G401.6 (cell line): ENCODE results near the gene OVAAL.

ENCODE experiments used
- FAIRE-seq: peaks from 2 replicates; lab custom pipeline; 2012; peaks lifted over from hg19 to GRCh38; lab: Jason Lieb, UNC

Gene OVAAL

GRCh38 chr1:180571060-180571831 lies 12.5 kb downstream of the OVAAL start:
- no peak for FAIRE-seq

- no peak for FAIRE-seq
Observed at GRCh38 chr1:180571832-180572636, 13.3 kb downstream of the OVAAL start.

GRCh38 chr1:180572760-180573159 lies 14.0 kb downstream of the OVAAL start:
- FAIRE-seq, result no peak

- no peak for FAIRE-seq
Observed at GRCh38 chr1:180574031-180574713, 15.4 kb downstream of the OVAAL start.

- FAIRE-seq, result no peak
Observed at GRCh38 chr1:180577361-180577760, 18.6 kb downstream of the OVAAL start.

GRCh38 chr1:180579961-180580611 lies 21.3 kb downstream of the OVAAL start:
- FAIRE-seq, result no peak

GRCh38 chr1:180581635-180582039 lies 22.9 kb downstream of the OVAAL start:
- FAIRE-seq, result no peak

GRCh38 chr1:180584869-180585268 lies 26.1 kb downstream of the OVAAL start:
- FAIRE-seq, result no peak

GRCh38 chr1:180585994-180586359 lies 27.2 kb downstream of the OVAAL start:
- no peak for FAIRE-seq

GRCh38 chr1:180586671-180587155 lies 27.9 kb downstream of the OVAAL start:
- FAIRE-seq, result no peak

- FAIRE-seq, result no peak
Observed at GRCh38 chr1:180588121-180588520, 29.4 kb downstream of the OVAAL start.

- FAIRE-seq, result no peak
Observed at GRCh38 chr1:180590889-180591288, 32.1 kb downstream of the OVAAL start.

GRCh38 chr1:180593382-180593781 lies 34.6 kb downstream of the OVAAL start:
- no peak for FAIRE-seq

GRCh38 chr1:180594723-180595122 lies 36.0 kb downstream of the OVAAL start:
- no peak for FAIRE-seq

- FAIRE-seq, result no peak
Observed at GRCh38 chr1:180595966-180596365, 37.2 kb downstream of the OVAAL start.

- no peak for FAIRE-seq
Observed at GRCh38 chr1:180597520-180597919, 38.8 kb downstream of the OVAAL start.

- FAIRE-seq, result no peak
Observed at GRCh38 chr1:180598333-180598974, 39.7 kb downstream of the OVAAL start.

- no peak for FAIRE-seq
Observed at GRCh38 chr1:180600343-180600742, 41.6 kb downstream of the OVAAL start.

- FAIRE-seq, result no peak
Observed at GRCh38 chr1:180601512-180601911, 42.7 kb downstream of the OVAAL start.

GRCh38 chr1:180603223-180603849 lies 44.6 kb downstream of the OVAAL start:
- no peak for FAIRE-seq

- FAIRE-seq, result no peak
Observed at GRCh38 chr1:180603850-180604226, 45.1 kb downstream of the OVAAL start.
